ENCODE measurements around the gene SH3BP2.

Gene SH3BP2

DNA sequence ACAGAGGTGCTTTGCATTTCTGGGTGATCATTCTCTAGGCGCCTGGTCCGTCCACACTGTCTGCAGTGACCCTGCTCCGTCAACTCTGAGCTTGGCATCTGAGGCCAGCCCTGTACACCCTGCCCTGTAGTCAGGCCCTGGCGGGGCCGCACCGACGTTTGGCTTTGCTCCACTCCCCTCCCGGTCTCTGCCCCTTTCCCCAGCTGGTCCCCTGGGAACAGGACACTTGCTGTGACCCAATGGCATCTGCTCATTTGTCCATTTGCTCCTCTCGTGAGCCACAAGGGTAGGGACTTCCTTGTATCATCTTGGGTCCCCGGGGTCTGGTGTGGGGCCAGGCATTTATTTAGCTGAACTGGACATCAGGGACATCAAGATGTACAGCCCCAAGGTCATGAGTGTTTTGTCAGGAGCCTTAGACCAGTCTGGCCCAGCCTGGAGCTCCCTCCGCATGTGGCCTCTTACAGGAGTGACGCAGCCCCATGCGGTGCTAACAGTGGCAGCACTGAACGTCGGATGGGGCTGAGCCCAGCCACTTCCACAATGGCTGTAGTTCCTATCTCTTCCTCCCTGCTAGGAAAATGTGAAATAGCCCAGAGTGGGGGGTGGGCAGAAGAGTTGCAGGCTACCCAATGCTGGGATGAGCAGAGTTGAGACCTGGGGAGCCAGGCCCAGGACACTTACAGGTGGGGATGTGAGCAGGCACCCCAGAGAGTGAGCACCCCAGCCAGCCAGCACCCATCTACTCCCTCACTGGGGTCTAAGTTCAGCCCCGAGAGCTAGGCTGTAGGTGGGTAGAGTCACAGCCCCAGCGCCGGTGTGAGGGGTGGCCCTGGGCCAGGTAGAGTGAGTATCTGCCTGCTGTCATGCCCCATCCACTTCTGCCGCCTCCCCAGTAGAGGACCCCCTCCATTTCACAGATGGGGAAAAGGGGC, 2.0 kb upstream of the SH3BP2 start:
- no peak for DNase-seq (ENCODE audit: low read depth in 2 of 2)

DNA sequence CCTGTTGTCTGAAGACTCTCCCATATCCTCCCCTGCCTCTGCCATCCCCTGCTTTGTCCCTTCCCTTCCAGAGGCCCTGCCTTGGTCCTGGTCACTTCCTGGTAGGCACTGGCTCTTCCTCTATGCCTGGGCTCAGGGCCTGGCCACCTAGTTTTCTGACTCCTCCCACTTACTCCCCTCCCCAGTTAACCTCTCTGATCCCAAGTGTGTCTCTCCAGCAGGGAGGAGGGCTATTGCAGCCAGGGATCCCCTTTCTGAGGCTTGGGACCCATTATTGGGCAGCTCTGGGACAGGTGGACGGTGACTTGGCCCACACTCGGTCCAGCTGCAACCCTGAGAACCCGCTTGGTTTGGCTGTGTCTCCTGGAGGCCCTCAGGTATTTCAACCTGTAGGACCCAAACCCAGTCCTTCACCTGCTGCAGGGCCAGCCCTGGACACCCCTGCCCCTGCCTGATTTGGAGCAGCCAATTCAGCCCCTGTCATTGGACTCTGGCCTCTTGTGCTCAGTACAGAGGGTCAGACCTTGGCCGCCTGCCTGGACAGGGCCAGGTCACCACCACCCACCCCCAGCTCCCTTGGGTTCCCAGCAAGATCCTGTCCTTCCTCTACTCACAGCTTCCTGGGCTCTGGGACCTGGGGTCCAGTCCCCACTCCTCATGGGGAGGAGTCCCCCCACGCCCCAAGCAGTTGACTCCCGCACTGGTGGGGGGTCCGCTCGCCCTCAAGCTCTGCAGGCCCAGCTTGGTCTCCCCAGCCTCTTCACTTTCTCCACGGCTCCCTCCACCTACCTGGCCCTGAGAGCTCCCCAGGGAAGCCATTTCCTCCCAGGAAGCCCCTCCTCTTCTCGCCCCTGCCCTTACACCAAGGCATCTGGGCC, 1.1 kb upstream of the SH3BP2 start:
- DNase-seq (ENCODE audit: low read depth in 2 of 2), result no peak

DNA sequence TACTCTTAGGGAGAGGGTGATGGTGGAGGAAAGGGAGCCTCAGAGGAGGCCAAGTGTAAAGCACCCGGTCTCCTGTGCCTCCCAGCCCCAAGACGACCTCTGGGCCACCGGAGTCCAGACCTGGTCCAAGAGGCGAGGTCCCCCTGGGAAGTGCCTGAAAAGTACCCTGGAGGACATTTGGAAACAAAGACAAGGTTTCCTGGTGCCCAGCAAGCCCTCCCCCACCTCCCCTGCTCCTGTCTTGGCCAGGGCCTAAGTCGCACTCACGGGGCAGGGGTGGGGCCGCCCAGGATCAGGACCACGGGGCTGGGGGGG, 532 bp upstream of the SH3BP2 start:
- no peak for DNase-seq (ENCODE audit: low read depth in 2 of 2)

DNA sequence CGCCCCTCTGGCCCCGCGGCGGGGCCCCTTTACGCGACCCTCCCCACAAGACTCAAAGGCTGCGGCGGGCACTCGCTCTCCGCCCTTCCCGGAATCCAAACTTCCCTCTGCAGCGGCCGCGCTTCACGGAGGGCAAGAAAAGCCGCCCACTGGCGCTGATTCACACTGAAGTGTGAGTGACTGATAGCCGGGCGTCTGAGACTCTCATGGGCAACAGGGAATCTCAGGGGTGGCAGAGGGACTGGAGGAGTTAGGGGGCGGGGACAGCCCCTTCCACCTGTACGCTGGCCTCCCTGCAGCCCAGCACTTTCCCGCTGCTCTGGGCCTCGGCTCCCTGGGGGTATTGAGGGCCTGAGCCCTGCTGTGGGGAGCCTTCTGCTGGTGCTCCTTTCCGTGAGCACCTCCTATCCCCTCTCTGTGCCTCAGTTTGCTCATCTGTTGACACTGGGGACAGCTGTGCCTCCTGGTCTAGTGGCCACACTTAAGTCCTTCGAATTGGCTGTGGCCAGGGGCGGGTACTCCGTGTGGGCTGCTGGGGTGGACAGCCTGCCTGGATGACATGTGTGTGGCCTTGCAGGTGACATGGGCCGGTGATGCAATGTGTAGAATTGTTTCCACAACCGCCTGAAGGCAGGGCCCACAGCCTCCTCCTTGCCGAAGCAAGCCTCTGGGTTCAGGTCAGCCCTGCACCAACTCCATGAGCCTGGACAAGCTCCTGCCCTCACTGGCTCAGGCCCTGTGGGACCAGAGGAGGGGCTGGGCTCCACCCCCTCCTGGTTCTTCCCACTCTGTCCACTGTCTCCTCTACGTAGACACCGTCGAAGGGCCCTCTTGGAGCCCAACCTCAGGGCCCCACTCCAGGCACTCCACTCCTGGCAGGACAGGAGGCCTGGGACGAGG, 951 bp downstream of the SH3BP2 start:
- peak in 1 of 2 donors; percentile 44 for DNase-seq (ENCODE audit: low read depth in 2 of 2)

DNA sequence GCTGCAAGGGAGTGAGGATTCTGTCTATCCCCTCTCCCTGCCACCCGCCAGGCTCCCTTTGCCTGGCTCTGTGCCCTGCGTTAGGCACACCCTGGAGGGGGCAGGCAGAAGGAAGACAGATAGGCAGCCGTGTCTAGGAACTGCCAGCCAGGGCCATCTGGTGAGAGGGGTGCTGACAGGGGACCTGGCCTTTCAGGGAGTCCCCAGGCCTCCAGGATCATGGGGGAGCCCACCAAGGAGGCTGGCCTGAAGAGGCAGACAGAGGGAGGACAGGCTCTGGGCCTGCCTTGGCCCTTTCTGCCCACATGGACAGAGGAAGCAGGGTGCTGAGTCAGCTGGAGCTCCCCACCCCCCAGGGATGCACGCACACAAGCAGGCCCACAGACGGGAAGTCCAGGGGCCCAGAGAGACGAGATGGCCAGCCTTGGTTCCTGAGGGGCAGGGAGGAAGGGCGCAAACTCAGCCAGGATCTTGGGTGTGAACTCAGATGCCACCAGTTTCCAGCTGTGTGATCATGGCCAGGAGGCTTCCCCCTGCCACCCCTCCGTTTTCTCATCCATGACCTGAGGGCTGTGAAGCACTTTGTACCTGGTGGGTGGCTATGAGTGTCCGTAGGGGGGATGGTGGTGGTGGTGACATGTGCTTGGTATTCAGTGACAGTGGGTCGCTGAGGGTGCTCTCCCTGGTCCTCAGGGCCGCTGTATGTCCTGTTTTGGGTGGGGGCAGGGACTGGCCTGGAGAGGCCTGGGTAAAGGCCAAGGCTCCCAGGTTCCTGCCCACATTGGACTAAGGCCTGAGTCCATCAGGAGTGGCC, 1.8 kb downstream of the SH3BP2 start:
- DNase-seq (ENCODE audit: low read depth in 2 of 2), result no peak

DNA sequence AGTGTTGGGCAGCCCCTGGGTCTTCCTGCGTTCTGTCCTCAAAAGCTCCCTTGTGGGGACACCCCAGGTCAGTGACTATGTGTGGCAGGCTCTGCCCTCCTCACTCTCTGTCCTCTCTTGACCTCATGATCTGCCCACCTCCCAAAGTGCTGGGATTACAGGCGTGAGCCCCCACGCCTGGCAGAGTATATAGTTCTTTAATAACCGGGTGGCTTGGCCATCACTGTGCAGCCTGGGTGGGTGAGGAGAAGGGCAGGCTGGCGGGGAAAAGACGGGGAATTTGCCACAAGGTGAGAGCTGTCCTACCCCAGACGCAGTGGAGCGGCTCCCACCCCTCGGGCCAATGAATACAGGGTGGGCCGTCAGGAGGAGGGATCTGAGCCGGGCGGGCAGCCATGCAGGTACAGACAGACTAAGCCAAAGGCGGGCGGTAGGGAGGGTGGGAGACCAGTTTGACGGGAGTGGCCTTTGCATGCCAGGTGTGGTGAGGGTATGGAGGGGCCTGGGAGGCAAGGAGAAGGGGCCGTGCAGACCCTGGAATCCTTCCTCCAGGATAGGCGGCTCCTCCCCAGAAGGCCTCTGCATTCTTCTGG, 2.5 kb downstream of the SH3BP2 start:
- DNase-seq (ENCODE audit: low read depth in 2 of 2), result no peak

DNA sequence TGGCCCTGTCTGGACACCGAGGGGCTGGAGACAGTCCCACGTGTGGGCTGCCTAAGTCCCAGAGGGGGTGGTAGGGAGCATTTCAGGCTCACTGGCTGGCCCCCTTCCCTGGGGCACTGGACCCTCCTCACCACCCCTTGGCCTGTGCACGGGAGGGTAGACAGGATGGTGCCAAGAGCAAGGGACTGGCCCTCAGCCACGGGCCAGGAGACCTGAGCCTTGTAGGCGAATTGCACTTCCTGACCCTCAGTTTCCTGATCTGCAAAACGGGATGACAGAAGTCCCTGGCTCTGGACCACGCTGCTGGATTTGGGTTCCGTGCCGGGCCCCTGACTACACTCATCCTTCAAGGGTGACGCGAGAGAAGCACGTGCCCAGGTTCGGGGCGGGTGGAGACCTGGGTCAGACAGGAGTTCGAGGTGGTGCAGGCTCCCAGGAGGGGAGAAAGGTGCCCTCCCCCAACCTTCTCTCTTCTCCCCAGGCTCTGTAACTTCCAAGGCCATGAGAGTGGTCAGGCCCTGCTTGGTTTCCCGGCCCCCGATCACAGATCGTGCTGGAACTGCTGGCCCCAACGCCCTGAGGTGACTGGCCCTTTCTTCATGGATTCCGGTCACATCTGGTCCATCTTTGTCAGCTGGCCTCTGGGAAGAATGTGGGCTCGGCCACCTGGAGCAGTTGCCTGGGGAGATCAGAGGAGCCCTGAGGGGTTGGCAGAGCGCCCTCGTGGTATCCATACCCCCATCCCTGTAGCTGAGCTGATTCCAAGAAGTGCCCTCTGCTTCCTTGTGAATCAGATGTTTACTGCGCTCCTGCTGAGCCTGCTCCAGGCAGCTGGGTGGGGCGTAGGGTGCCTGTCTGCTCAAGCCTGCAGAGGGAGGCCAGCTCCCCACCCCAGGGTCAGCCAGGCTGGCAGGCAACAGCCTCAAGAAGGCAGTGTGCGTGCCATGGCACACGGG, 3.3 kb downstream of the SH3BP2 start:
- no peak for DNase-seq (ENCODE audit: low read depth in 2 of 2)

DNA sequence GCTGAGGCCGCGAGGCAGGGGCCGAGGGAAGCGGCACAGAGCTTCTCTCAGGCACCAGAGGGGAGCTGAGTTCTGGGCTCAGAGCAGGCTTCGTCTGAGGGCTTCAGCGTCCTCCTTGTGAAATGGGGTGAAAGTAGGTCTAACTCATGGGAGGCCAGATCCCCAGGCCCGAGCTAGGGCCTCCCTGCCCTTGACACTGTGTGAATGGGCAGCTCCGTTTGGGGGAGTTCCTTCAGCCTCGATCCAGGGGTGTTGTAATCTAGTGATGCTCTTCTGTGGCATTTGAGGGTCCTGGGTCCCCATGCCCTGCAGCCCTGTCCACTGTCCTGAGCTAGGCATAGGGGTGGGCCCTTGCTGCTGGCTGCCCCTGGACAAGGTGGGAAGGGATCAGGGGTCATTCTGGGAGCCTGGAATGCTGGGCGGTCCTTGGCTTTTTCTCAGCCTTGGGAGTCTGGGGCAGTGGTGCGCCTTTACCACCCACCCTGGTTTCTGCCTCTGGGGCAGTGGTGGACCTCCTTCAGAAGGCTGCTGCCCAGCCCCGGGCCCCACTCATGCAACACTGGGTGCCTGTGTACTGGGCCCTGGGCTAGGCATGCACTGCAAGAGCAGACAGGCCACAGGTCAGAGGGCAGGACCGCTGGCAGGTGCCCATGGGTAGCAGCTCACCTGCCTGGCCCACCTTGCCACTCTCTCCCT, 4.1 kb downstream of the SH3BP2 start:
- DNase-seq (ENCODE audit: low read depth in 2 of 2), result no peak

DNA sequence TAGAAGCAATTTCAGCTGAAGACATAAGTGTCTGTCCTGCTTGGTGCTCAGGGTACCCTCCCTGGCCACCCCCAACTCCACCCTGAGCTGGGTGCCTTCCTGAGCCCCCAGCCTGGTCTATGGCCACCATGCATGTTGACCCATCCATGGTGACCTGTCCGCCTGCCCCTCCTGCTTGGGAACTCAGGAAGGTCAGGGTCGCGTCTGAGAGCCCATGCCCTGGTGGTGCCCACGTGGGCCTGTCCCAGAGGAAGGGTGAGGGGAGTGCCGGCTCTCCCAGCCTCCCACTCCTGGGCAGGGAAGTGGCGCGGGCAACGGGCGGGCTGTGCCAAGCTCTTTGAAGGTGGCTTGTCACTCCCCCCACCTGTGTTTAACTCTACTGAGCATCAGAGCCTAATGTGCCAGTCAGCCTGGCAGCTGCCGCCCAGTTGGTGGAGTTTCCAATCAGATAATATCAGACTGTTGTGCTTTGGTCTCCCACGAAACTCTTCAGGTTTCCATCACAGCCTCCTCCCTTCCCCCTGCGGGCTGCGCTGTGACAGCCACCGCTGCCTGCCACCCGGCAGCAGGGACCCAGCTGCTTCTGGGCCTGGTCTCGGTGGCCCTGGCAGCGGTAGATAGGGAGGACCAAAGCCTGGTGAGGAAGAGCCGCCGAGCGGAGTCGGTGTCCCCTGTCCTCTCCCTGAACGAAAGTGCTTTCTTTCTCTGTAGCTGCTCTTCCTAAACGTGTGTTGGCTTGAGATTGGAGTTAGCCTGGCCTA, 4.8 kb downstream of the SH3BP2 start:
- DNase-seq (ENCODE audit: low read depth in 2 of 2), result peak in 1 of 2 donors; percentile 57

DNA sequence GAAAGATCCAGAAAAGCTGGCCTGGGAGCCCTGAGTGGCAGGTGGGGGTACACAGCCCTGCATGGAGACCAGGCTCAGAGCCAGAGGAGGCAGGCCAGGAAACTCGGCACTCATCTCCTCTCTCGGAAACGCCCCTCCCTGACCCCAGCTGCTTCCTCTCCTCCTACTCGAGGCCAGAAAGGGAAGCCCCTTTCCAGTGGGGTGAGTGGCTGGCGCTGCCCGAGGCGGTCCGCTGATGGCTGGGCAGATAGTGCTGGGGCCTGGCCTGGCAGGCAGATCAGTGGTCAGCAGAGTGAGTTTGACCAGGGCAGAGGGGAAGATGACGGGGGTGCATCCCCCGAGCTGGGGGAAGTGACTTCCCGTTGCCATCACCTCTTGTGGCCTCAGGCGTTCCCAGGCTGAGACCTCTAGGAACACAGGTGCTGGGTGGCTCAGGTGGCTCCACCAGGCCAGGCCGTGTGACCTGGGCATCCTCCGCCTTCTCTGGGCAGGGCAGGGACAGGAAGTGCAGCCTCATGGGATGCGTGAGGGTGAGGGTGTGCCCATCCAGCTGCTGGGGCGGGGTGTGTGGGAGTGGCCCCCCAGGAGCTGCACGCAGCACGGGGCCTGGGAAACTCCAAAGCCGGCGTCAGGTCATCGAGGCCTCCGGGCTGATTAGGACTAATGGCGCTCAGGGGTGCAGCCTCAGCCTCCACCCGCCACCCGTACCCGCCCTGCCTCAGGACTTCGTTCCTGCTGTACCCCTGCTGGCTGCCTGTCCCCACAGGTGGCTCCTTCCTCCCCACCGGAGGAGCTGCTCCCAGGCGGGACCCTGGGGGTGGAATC, 5.7 kb downstream of the SH3BP2 start:
- no peak for DNase-seq (ENCODE audit: low read depth in 2 of 2)

DNA sequence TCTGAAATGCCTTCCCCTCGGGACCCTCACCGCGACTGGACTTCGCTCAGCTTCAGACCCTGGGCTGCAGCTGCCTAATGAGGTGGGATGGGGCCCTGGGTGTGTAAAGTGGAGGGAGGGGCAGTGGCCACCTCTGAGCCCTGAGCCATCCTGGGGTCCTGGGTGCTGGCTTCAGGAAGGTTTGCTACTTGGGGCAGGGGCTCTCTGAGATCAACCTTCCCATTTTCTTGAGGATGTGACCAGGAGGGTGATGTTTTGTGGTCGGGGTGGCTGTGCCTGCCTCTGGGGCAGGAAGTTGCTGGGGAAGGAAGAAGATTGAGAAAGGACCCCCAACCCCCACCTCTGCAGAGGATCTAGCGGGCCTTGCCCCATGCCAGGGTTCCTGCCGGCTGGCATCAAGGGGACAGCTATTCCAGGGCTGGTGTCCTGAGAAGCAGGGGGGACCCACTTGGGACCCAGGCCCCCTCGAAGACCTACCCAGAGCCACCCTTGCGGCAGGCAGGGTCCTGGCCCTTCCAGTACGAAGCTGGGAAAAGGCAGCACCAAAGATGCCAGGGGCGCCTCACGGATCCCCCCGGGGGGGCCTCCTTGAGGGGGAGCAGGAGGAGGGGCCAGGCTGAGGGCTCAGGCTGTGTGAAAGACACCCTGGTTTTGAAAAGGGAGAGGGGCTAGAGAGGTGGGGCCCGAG, 6.5 kb downstream of the SH3BP2 start:
- no peak for DNase-seq (ENCODE audit: low read depth in 2 of 2)

DNA sequence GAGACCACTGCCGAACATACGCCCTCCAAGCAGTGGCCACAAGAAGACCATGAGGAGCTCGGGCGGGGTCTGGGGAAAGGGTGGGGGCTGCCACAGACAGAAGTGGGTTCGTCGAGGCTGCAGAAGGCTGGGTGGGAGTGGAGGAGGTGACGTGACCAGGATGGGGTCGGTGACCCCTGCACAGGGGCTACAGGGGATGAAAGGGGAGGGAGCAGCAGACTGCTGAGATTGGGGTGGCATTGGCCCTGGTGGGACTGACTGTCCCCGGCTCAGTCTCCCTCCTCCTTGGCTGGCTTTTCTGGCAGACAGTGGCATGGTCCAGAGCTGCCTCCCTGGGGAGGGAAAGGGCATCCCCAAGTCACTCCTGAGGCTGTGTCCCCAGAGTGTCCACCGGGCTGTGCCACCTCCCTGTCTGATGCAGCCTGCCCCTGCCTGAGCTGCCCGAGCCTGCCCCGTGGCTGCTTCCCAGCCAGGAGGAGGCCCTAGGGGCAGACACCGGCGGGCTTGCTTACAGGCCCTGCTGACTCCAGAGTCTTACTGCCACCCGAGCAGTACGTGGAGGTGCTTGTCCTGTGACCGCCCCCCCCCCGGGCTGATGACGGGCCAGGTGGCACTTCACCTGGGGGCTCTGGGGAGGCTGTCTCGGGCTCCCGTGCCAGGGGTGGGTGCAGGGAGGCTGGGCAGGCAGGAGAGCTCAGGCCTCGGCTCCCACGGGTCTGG, 7.2 kb downstream of the SH3BP2 start:
- DNase-seq (ENCODE audit: low read depth in 2 of 2), result no peak

DNA sequence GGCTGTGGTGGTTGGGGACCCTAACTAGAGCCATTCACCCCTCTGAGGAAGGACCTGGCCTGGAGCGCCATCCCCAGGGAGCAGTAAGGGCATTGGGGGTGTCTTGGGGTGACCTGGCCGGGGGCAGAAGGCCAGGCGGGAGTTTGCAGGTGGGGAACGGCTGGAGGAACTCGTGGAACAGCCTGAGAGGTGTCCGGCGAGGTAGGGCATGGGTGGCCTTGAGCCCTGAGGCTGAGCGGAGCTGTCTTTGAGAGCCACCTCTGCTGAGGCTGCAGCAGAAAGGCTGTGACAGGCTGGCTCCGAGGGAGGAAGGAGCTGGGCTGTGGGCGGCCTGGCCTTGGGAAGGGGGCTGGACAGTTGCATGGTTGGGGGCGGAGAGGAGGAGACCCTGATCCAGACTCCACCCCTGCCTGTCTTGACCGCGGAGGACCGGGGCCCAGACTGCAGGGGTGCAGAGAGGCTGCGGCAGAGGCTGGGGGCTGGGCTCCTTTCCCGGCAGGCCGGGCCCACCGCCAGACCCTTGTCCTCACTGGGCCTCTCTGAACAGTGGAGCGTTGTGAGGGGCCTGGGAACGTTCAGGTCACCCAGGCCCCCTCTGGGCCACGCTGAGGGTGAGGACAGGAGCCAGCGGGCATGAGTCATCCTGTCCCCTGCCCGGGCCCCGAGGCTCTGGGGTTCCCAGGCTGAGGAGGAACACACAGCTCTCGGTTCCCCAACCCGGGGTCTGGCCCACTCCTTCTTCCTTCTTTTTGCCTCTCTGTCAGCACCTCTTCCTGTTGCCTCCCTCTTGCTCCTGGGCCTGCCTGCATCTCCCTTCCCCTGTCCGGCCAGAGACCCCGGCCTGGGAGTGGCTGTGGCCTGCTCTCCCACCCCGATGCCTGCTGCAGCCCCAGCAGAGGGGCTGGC, 8.1 kb downstream of the SH3BP2 start:
- DNase-seq (ENCODE audit: low read depth in 2 of 2), result no peak

DNA sequence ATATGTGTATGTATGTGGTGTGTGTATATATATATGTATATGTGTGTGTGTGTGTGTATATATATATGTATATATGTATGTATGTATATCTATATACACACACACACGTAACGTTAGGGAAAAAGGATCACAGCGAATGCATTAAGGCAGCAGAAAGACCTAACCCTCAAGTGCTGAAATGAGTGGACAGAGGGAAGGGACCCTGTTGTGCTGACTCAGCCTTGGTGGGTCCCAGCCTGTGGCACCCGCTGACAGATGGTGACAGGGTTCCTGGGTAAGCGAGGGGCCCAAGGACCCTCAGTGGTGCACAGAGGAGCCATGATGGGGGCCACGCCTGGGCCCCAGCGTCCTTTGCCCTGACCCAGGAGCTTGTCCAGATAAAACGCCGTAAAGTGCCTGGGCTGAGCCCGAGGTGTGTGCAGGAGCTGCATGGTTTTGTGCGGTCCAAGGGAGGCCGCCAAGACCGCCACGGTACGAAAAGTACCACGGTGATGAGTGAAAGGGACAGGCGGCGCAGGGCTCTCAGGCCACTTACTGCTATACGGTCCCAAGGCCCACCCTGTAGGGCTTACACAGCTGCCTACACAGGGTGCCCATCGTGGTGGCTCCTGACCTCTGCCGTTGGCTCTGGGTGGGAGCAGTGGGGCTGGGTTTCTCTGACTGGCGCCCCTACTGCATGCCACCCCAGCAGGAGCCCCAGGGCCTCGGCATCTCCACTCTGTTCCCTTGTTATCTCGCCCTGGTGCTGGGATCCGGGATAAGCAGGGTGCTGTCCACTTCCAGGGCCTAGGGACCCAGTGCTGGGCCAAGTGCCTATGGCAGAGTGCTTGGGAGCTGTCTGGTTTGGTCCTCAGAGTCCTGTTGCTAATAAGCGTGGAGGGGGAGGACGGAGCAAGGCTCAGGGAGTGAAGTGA, 10.0 kb downstream of the SH3BP2 start:
- no peak for DNase-seq (ENCODE audit: low read depth in 2 of 2)

Measured in activated CD8-positive, alpha-beta memory T cell treated with anti-CD3 and anti-CD28 coated beads for 4 hours (primary cell).